Measurements from ENCODE around the gene UBL4A.

- TF ChIP-seq POLR2A (IDR thresholded peaks at IDR 0.05; ENCODE audit: low read depth, low read length) (no peak), POLR2AphosphoS5 (IDR thresholded peaks at IDR 0.05; ENCODE audit: low read depth, low read length) (no peak), SPI1 (IDR thresholded peaks at IDR 0.05; ENCODE audit: low read depth, low read length) (no peak), TAF1 (IDR thresholded peaks at IDR 0.05; ENCODE audit: low read depth, low read length) (no peak), PAX5 (IDR thresholded peaks at IDR 0.05; ENCODE audit: insufficient read depth, low read length, severe bottlenecking) (no peak), POU2F2 (IDR thresholded peaks at IDR 0.05; ENCODE audit: low read depth, low read length) (no peak)
Observed at GRCh38 chrX:154467556-154467955, 18.9 kb downstream of the UBL4A start.
